ENCODE data around the gene ARL14.
"Not testable (repeated sequence)": the region's sequence is repeated elsewhere in the genome, so short reads cannot be mapped to it uniquely, and the experiment has no call there.

ARL14 gene

GRCh38 chr3:160677459-160677881, 510 bp downstream of the ARL14 start:
- no peak for DNase-seq (ENCODE audit: low read depth in 2 of 2)

GRCh38 chr3:160678292-160678842, 1.4 kb downstream of the ARL14 start:
- no peak for DNase-seq (ENCODE audit: low read depth in 2 of 2)

GRCh38 chr3:160684368-160684740, 7.4 kb downstream of the ARL14 start:
- no peak for DNase-seq (ENCODE audit: low read depth in 2 of 2)

- no peak for DNase-seq (ENCODE audit: low read depth in 2 of 2)
Observed at GRCh38 chr3:160685144-160685766, 8.3 kb downstream of the ARL14 start.

- DNase-seq (ENCODE audit: low read depth in 2 of 2), result no peak
Observed at GRCh38 chr3:160686955-160687535, 10.1 kb downstream of the ARL14 start.

- no peak for DNase-seq (ENCODE audit: low read depth in 2 of 2)
Observed at GRCh38 chr3:160691151-160691550, 14.2 kb downstream of the ARL14 start.

- no peak for DNase-seq (ENCODE audit: low read depth in 2 of 2)
Observed at GRCh38 chr3:160691962-160692361, 15.0 kb downstream of the ARL14 start.

- no peak for DNase-seq (ENCODE audit: low read depth in 2 of 2)
Observed at GRCh38 chr3:160693191-160693590, 16.2 kb downstream of the ARL14 start.

- no peak for DNase-seq (ENCODE audit: low read depth in 2 of 2)
Observed at GRCh38 chr3:160694345-160694744, 17.4 kb downstream of the ARL14 start.

- DNase-seq (ENCODE audit: low read depth in 2 of 2), result no peak
Observed at GRCh38 chr3:160695003-160695402, 18.0 kb downstream of the ARL14 start.

- DNase-seq (ENCODE audit: low read depth in 2 of 2), result no peak
Observed at GRCh38 chr3:160695915-160696327, 19.0 kb downstream of the ARL14 start.

GRCh38 chr3:160697637-160698380, 20.8 kb downstream of the ARL14 start:
- DNase-seq (ENCODE audit: low read depth in 2 of 2), result peak in 1 of 2 experiments; percentile 14

GRCh38 chr3:160698599-160699195, 21.7 kb downstream of the ARL14 start:
- DNase-seq (ENCODE audit: low read depth in 2 of 2), result no peak

- DNase-seq (ENCODE audit: low read depth in 2 of 2), result no peak
Observed at GRCh38 chr3:160701490-160701889, 24.5 kb downstream of the ARL14 start.

GRCh38 chr3:160702290-160702689, 25.3 kb downstream of the ARL14 start:
- DNase-seq (ENCODE audit: low read depth in 2 of 2), result no peak

- DNase-seq (ENCODE audit: low read depth in 2 of 2), result no peak
Observed at GRCh38 chr3:160703974-160704373, 27.0 kb downstream of the ARL14 start.

GRCh38 chr3:160707187-160707794, 30.3 kb downstream of the ARL14 start:
- peak in 1 of 2 experiments; percentile 13 for DNase-seq (ENCODE audit: low read depth in 2 of 2)

GRCh38 chr3:160709477-160710182, 32.7 kb downstream of the ARL14 start:
- no peak for DNase-seq (ENCODE audit: low read depth in 2 of 2)

GRCh38 chr3:160713144-160713543, 36.2 kb downstream of the ARL14 start:
- DNase-seq (ENCODE audit: low read depth in 2 of 2), result not testable (repeated sequence)

- no peak for DNase-seq (ENCODE audit: low read depth in 2 of 2)
Observed at GRCh38 chr3:160719710-160720109, 42.8 kb downstream of the ARL14 start.

- DNase-seq (ENCODE audit: low read depth in 2 of 2), result no peak
Observed at GRCh38 chr3:160720123-160720746, 43.3 kb downstream of the ARL14 start.
